ENCODE measurements around the gene NCOA1. TPM values are rescaled to one million over a fixed set of nuclear protein-coding genes. Genes with fewer than 3 reads are reported as not detected.

The NCOA1 gene
- total RNA-seq, 4 donors from 2014 or later, result 41.3 to 69.6 (median 54.8) TPM

DNA sequence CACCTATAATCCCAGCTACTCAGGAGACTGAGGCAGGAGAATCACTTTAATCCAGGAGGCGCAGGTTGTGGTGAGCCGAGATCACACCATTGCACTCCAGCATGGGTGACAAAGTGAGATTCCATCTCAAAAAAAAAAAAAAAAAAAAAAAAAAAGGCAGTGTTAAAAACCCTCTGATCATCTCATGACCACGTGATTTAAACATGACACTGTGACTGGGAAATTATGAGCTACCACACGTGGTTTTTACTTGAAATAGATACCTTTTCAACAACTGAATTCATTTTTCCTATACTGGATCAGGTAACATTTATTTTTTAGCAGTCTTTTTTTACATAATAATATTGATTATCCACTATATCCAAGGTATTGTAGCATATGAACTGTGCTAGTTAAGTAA, 199.5 kb downstream of the NCOA1 start:
- H3K4me3 ChIP-seq, result no peak overlapping the region
- H3K9me3 ChIP-seq, result no peaks in the 10 kb centered on the region
- H3K27ac ChIP-seq, result no peak overlapping the region
- no peaks in the 10 kb centered on the region for H3K4me1 ChIP-seq
- DNase-seq, result no peak
- TF ChIP-seq CTCF (IDR thresholded peaks at IDR 0.05) (no peak), POLR2A (IDR thresholded peaks at IDR 0.05) (no peak)
- H3K27me3 ChIP-seq, result no peaks in the 10 kb centered on the region
- no peaks in the 10 kb centered on the region for H3K36me3 ChIP-seq

- H3K27me3 ChIP-seq, result no peaks in the 10 kb centered on the region
- no peak for DNase-seq
- H3K4me1 ChIP-seq, result no peaks in the 10 kb centered on the region
- H3K27ac ChIP-seq, result no peak overlapping the region
- H3K4me3 ChIP-seq, result no peak overlapping the region
- TF ChIP-seq POLR2A (IDR thresholded peaks at IDR 0.05) (no peak), CTCF (IDR thresholded peaks at IDR 0.05) (no peak)
- H3K9me3 ChIP-seq, result no peaks in the 10 kb centered on the region
- no peaks in the 10 kb centered on the region for H3K36me3 ChIP-seq
Measured at GRCh38 chr2:24691806-24692205, 200.8 kb downstream of the NCOA1 start.

GRCh38 chr2:24697792-24698191, 206.7 kb downstream of the NCOA1 start:
- H3K36me3 ChIP-seq, result no peaks in the 10 kb centered on the region
- TF ChIP-seq POLR2A (IDR thresholded peaks at IDR 0.05) (no peak), CTCF (IDR thresholded peaks at IDR 0.05) (no peak)
- DNase-seq, result no peak
- no peak overlapping the region for H3K27ac ChIP-seq
- H3K4me1 ChIP-seq, result no peaks in the 10 kb centered on the region
- H3K4me3 ChIP-seq, result no peak overlapping the region
- no peaks in the 10 kb centered on the region for H3K27me3 ChIP-seq
- H3K9me3 ChIP-seq, result no peaks in the 10 kb centered on the region

DNA sequence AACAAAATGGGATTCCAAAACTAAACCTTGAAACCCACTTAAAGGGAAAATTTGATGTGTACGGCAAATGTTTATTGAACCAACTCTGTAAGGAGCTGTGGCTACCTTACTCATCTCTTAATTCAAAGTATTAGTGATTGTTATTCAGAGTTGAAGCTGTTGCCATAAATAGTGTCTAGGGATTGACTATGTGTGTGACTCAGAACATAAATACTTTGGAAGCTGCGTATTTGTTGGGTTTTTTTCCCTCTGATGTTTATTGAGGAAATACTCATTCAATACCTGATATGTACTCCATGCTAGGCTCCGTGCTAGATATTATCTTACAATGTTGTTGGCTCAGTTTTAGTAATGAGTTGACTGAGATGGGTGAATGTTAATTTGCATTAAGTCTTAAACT, 211.7 kb downstream of the NCOA1 start:
- TF ChIP-seq CTCF (IDR thresholded peaks at IDR 0.05), result no peak
- TF ChIP-seq POLR2A (IDR thresholded peaks at IDR 0.05), result no peak
- no peaks in the 10 kb centered on the region for H3K9me3 ChIP-seq
- no peaks in the 10 kb centered on the region for H3K4me1 ChIP-seq
- no peak overlapping the region for H3K27ac ChIP-seq
- no peaks in the 10 kb centered on the region for H3K27me3 ChIP-seq
- no peak for DNase-seq
- H3K36me3 ChIP-seq, result peaks cover 0 to 16% (median 0%) of the 10 kb centered on the region in 3 donors
- no peak overlapping the region for H3K4me3 ChIP-seq

GRCh38 chr2:24704692-24705091, 213.6 kb downstream of the NCOA1 start:
- Histone ChIP-seq H3K4me3 (no peak overlapping the region), H3K36me3 (peaks cover 0 to 19% (median 0%) of the 10 kb centered on the region in 3 donors), H3K4me1 (no peaks in the 10 kb centered on the region), H3K27me3 (no peaks in the 10 kb centered on the region), H3K27ac (no peak overlapping the region), H3K9me3 (no peaks in the 10 kb centered on the region)
- TF ChIP-seq CTCF (IDR thresholded peaks at IDR 0.05) (no peak), POLR2A (IDR thresholded peaks at IDR 0.05) (no peak)
- DNase-seq, result no peak

DNA sequence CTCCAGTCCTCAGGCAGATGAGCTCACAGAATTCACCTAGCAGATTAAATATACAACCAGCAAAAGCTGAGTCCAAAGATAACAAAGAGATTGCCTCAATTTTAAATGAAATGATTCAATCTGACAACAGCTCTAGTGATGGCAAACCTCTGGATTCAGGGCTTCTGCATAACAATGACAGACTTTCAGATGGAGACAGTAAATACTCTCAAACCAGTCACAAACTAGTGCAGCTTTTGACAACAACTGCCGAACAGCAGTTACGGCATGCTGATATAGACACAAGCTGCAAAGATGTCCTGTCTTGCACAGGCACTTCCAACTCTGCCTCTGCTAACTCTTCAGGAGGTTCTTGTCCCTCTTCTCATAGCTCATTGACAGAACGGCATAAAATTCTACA, 216.1 kb downstream of the NCOA1 start:
- H3K4me1 ChIP-seq, result no peaks in the 10 kb centered on the region
- H3K27ac ChIP-seq, result no peak overlapping the region
- no peaks in the 10 kb centered on the region for H3K27me3 ChIP-seq
- TF ChIP-seq POLR2A (IDR thresholded peaks at IDR 0.05), result no peak
- TF ChIP-seq CTCF (IDR thresholded peaks at IDR 0.05), result no peak
- no peak for DNase-seq
- H3K36me3 ChIP-seq, result peaks cover 0 to 39% (median 0%) of the 10 kb centered on the region in 3 donors
- H3K9me3 ChIP-seq, result no peaks in the 10 kb centered on the region
- no peak overlapping the region for H3K4me3 ChIP-seq
